ENCODE measurements around the gene MSANTD1.

MSANTD1 gene

GRCh38 chr4:3243136-3243780, 5.7 kb upstream of the MSANTD1 start:
- no peak for DNase-seq
- Histone ChIP-seq H3K27ac (ENCODE audit: insufficient read depth in 1 of 2, low read depth in 1 of 2, low read length in 2 of 2, poor library complexity in 1 of 2, severe bottlenecking in 2 of 2) (no peak overlapping the region), H3K4me1 (ENCODE audit: control extremely low read depth in 1 of 4, control insufficient read depth in 4 of 4, insufficient read depth in 4 of 4, low read length in 3 of 4) (peaks cover 0 to 14% (median 11%) of the 10 kb centered on the region in 4 experiments), H3K4me3 (ENCODE audit: control insufficient read depth in 1 of 7, extremely low read depth in 1 of 7, insufficient read depth in 4 of 7, low read depth in 2 of 7, low read length in 6 of 7) (no peak overlapping the region), H3K9me3 (ENCODE audit: control extremely low read depth in 1 of 5, control insufficient read depth in 4 of 5, insufficient read depth in 2 of 5, low read depth in 1 of 5, low read length in 4 of 5) (no peaks in the 10 kb centered on the region), H3K36me3 (ENCODE audit: control insufficient read depth in 4 of 4, insufficient read depth in 4 of 4, low read length in 3 of 4) (peaks cover 5 to 43% (median 32%) of the 10 kb centered on the region in 4 experiments), H3K27me3 (replicated peaks in 2 of 5; ENCODE audit: control insufficient read depth in 4 of 5, insufficient read depth in 5 of 5, low read length in 4 of 5) (no peaks in the 10 kb centered on the region)
- ChIA-PET POLR2A (interaction anchor here (0.9 kb wide), 1 partner anchor 42 kb away, joined by 3 read pairs; no protein-coding TSS in a partner anchor), CTCF (no interaction called here)
- 95% methylated on average over 16 of the region's 23 CpGs for WGBS (ENCODE audit: insufficient coverage)

GRCh38 chr4:3244002-3244401, 5.0 kb upstream of the MSANTD1 start:
- ChIA-PET POLR2A (interaction anchor here (0.9 kb wide), 1 partner anchor 41 kb away, joined by 3 read pairs; no protein-coding TSS in a partner anchor), CTCF (interaction anchor here (1.2 kb wide), 1 partner anchor 51 kb away, joined by 4 read pairs; no protein-coding TSS in a partner anchor)
- peak in 2 of 3 donors; percentile 19 to 23 for DNase-seq
- Histone ChIP-seq H3K36me3 (ENCODE audit: control insufficient read depth in 4 of 4, insufficient read depth in 4 of 4, low read length in 3 of 4) (peaks cover 5 to 36% (median 27%) of the 10 kb centered on the region in 4 experiments), H3K9me3 (ENCODE audit: control extremely low read depth in 1 of 5, control insufficient read depth in 4 of 5, insufficient read depth in 2 of 5, low read depth in 1 of 5, low read length in 4 of 5) (no peaks in the 10 kb centered on the region), H3K4me1 (ENCODE audit: control extremely low read depth in 1 of 4, control insufficient read depth in 4 of 4, insufficient read depth in 4 of 4, low read length in 3 of 4) (peaks cover 0 to 14% (median 11%) of the 10 kb centered on the region in 4 experiments), H3K27ac (ENCODE audit: insufficient read depth in 1 of 2, low read depth in 1 of 2, low read length in 2 of 2, poor library complexity in 1 of 2, severe bottlenecking in 2 of 2) (no peak overlapping the region), H3K27me3 (replicated peaks in 2 of 5; ENCODE audit: control insufficient read depth in 4 of 5, insufficient read depth in 5 of 5, low read length in 4 of 5) (no peaks in the 10 kb centered on the region), H3K4me3 (ENCODE audit: control insufficient read depth in 1 of 7, extremely low read depth in 1 of 7, insufficient read depth in 4 of 7, low read depth in 2 of 7, low read length in 6 of 7) (no peak overlapping the region)
- WGBS (ENCODE audit: insufficient coverage): 8% methylated on average over 1 of the region's 1 CpG

DNA sequence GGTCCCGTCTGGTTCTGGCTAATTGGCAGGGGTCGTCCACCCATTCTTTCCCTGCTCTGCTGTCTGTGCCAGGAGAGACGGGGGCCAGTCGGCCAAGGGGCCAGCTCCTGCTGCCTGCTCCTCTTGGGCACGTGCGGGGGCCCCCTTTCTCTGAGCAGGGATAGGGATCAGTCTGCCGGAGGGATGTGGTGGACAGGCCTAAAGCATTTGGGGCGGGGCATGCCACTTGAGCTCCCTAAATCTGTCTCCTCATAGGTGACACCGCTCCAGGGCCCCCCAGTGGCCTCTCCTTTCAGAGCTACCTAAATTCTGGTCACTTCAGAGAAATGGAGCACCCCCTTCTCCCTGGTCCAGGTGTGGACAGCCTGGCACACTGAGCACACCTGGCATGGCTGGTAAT, 4.2 kb upstream of the MSANTD1 start:
- Histone ChIP-seq H3K4me3 (ENCODE audit: control insufficient read depth in 1 of 7, extremely low read depth in 1 of 7, insufficient read depth in 4 of 7, low read depth in 2 of 7, low read length in 6 of 7) (no peak overlapping the region), H3K9me3 (ENCODE audit: control extremely low read depth in 1 of 5, control insufficient read depth in 4 of 5, insufficient read depth in 2 of 5, low read depth in 1 of 5, low read length in 4 of 5) (no peaks in the 10 kb centered on the region), H3K4me1 (ENCODE audit: control extremely low read depth in 1 of 4, control insufficient read depth in 4 of 4, insufficient read depth in 4 of 4, low read length in 3 of 4) (peaks cover 0 to 14% (median 11%) of the 10 kb centered on the region in 4 experiments), H3K36me3 (ENCODE audit: control insufficient read depth in 4 of 4, insufficient read depth in 4 of 4, low read length in 3 of 4) (peaks cover 5 to 29% (median 22%) of the 10 kb centered on the region in 4 experiments), H3K27ac (ENCODE audit: insufficient read depth in 1 of 2, low read depth in 1 of 2, low read length in 2 of 2, poor library complexity in 1 of 2, severe bottlenecking in 2 of 2) (no peak overlapping the region), H3K27me3 (replicated peaks in 2 of 5; ENCODE audit: control insufficient read depth in 4 of 5, insufficient read depth in 5 of 5, low read length in 4 of 5) (no peaks in the 10 kb centered on the region)
- WGBS (ENCODE audit: insufficient coverage): 91% methylated on average over 9 of the region's 9 CpGs
- DNase-seq: no peak
- POLR2A ChIA-PET: no interaction called here
- CTCF ChIA-PET: interaction anchor here (0.7 to 1.2 kb wide), 2 partner anchors 10 to 51 kb away, joined by 3 to 4 read pairs; no protein-coding TSS in a partner anchor

DNA sequence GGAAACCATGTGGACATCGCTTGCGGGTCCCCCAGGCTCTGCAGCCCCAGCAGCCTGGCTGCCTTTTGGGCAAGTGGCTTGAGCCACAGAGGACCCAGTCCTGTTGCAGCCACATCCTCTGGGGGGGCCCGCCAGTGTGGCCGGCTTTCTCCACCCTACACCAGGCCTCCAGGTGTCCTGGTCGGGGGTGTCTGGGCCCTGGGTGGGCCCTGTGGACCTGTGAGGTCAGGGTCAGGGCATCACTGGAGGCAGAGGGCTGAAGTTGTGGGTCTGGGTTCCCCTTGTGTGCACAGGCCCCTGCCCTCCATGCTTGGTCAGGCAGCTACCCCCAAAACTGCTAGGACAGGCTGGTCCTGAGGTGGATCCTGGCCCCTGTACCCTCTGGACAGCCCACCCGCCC, 3.3 kb upstream of the MSANTD1 start:
- Histone ChIP-seq H3K27me3 (replicated peaks in 2 of 5; ENCODE audit: control insufficient read depth in 4 of 5, insufficient read depth in 5 of 5, low read length in 4 of 5) (no peaks in the 10 kb centered on the region), H3K4me3 (ENCODE audit: control insufficient read depth in 1 of 7, extremely low read depth in 1 of 7, insufficient read depth in 4 of 7, low read depth in 2 of 7, low read length in 6 of 7) (no peak overlapping the region), H3K9me3 (ENCODE audit: control extremely low read depth in 1 of 5, control insufficient read depth in 4 of 5, insufficient read depth in 2 of 5, low read depth in 1 of 5, low read length in 4 of 5) (no peaks in the 10 kb centered on the region), H3K4me1 (ENCODE audit: control extremely low read depth in 1 of 4, control insufficient read depth in 4 of 4, insufficient read depth in 4 of 4, low read length in 3 of 4) (peaks cover 0 to 14% (median 11%) of the 10 kb centered on the region in 4 experiments), H3K36me3 (ENCODE audit: control insufficient read depth in 4 of 4, insufficient read depth in 4 of 4, low read length in 3 of 4) (peaks cover 4 to 19% (median 16%) of the 10 kb centered on the region in 4 experiments), H3K27ac (ENCODE audit: insufficient read depth in 1 of 2, low read depth in 1 of 2, low read length in 2 of 2, poor library complexity in 1 of 2, severe bottlenecking in 2 of 2) (no peak overlapping the region)
- ChIA-PET POLR2A (no interaction called here), CTCF (no interaction called here)
- WGBS (ENCODE audit: insufficient coverage): 20% methylated on average over 1 of the region's 6 CpGs
- DNase-seq: no peak

DNA sequence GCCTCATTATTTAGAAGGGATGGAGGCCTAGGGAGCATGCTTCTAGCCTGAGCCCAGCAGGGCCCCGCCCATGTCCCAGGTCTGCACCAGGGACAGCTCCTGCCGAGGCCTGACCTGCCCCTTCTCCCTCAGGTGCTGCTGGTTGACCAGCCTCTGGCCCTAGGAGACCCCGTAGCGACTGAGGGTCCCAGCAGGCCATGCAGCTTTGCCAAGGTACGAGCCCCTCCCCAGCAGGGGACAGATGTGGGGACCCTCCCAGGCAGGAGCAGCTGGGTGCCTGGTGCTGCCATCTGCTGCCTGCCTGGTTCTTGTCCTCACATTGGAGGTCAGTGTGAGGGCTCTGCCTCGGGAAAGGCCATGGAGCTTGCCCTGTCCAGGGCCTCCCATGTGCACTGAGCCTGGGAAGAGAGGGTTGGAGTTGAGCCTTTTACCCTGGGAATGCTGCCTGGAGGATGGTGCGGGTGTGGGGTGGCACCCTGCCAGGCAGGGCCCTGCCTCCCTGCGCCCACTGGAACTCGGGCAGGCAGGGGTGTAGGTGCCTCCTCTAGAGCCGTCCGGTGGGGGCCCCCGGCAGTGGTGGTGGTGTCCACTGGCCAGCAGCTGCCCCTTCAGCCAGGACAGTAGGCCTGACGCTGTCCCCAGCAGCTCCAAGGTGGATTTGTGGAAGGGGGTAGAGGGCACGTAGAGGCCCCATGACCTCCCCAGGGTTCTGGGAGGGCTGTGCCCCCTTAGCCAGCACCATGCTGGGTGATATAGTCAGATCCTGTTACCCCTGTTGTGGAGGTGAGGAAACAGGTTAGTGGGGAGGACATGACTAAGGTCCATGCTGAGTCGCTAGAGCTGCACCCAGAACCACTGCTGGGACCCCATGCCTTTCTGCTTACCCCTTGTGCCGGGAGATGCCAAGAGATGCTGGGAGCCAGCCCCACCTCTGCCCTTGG, 2.2 kb upstream of the MSANTD1 start:
- no peaks in the 10 kb centered on the region for H3K9me3 ChIP-seq (ENCODE audit: control extremely low read depth in 1 of 5, control insufficient read depth in 4 of 5, insufficient read depth in 2 of 5, low read depth in 1 of 5, low read length in 4 of 5)
- ChIA-PET POLR2A (no interaction called here), CTCF (interaction anchor here (0.8 to 1.0 kb wide), 2 partner anchors 12 to 53 kb away, joined by 3 read pairs; no protein-coding TSS in a partner anchor)
- H3K27ac ChIP-seq (ENCODE audit: insufficient read depth in 1 of 2, low read depth in 1 of 2, low read length in 2 of 2, poor library complexity in 1 of 2, severe bottlenecking in 2 of 2): no peak overlapping the region
- WGBS (ENCODE audit: insufficient coverage): 91% methylated on average over 11 of the region's 16 CpGs
- H3K4me3 ChIP-seq (ENCODE audit: control insufficient read depth in 1 of 7, extremely low read depth in 1 of 7, insufficient read depth in 4 of 7, low read depth in 2 of 7, low read length in 6 of 7): no peak overlapping the region
- peaks cover 0 to 14% (median 11%) of the 10 kb centered on the region in 4 experiments for H3K4me1 ChIP-seq (ENCODE audit: control extremely low read depth in 1 of 4, control insufficient read depth in 4 of 4, insufficient read depth in 4 of 4, low read length in 3 of 4)
- DNase-seq: no peak
- no peaks in the 10 kb centered on the region for H3K27me3 ChIP-seq (replicated peaks in 2 of 5; ENCODE audit: control insufficient read depth in 4 of 5, insufficient read depth in 5 of 5, low read length in 4 of 5)
- peaks cover 0 to 9% (median 9%) of the 10 kb centered on the region in 4 experiments for H3K36me3 ChIP-seq (ENCODE audit: control insufficient read depth in 4 of 4, insufficient read depth in 4 of 4, low read length in 3 of 4)

DNA sequence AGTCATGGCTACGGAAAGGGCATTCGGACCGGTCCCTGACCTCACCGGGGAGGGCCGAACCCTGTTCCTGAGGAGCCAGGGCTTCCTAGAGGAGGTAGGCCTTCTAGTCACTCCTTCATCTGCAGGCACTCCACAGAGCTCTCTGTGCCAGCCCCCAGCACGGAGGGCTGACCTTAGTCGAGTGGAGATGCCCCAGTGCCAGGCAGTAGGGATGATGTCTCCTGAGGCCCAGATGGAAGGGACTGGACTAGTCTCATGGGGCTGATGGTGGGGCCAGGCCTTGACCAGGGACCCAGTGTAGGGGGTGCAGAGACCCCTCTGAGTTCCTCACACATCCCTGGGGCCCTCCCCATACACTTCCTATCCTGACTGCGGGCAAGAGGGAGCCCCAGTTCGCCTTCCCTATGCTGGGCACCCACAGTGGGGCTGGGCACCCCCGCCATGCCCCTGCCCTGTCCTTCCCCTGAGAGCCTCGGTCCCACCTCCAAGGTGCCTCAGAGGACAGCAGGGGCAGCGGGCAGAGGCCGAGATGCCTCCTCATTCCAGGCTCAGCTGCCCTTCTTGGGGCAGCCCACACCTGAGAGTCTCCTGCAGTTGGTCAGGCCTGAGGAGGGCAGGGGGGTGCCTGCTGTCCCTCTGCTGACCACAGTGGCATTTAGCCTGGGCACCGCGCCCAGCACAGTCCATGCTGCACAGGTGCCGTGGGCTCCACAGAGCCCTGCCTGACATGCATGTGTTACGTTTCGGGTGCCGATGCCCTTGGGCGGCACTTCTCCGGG, 1.4 kb upstream of the MSANTD1 start:
- ChIA-PET CTCF (interaction anchor here (1.0 kb wide), 1 partner anchor 12 kb away, joined by 3 read pairs; no protein-coding TSS in a partner anchor), POLR2A (no interaction called here)
- Histone ChIP-seq H3K9me3 (ENCODE audit: control extremely low read depth in 1 of 5, control insufficient read depth in 4 of 5, insufficient read depth in 2 of 5, low read depth in 1 of 5, low read length in 4 of 5) (no peaks in the 10 kb centered on the region), H3K4me1 (ENCODE audit: control extremely low read depth in 1 of 4, control insufficient read depth in 4 of 4, insufficient read depth in 4 of 4, low read length in 3 of 4) (peaks cover 0 to 14% (median 11%) of the 10 kb centered on the region in 4 experiments), H3K36me3 (ENCODE audit: control insufficient read depth in 4 of 4, insufficient read depth in 4 of 4, low read length in 3 of 4) (peaks cover 0 to 6% (median 5%) of the 10 kb centered on the region in 4 experiments), H3K4me3 (ENCODE audit: control insufficient read depth in 1 of 7, extremely low read depth in 1 of 7, insufficient read depth in 4 of 7, low read depth in 2 of 7, low read length in 6 of 7) (no peak overlapping the region), H3K27me3 (replicated peaks in 2 of 5; ENCODE audit: control insufficient read depth in 4 of 5, insufficient read depth in 5 of 5, low read length in 4 of 5) (no peaks in the 10 kb centered on the region), H3K27ac (ENCODE audit: insufficient read depth in 1 of 2, low read depth in 1 of 2, low read length in 2 of 2, poor library complexity in 1 of 2, severe bottlenecking in 2 of 2) (no peak overlapping the region)
- DNase-seq: no peak
- WGBS (ENCODE audit: insufficient coverage): 98% methylated on average over 15 of the region's 21 CpGs

Data from common myeloid progenitor, CD34-positive (primary cell).